ENCODE measurements around the gene CDSN. TPM values are rescaled to one million over a fixed set of nuclear protein-coding genes. Genes with fewer than 3 reads are reported as not detected.

The CDSN gene
- total and polyA plus RNA-seq, 7 experiments from 2014 or later, result not detected

DNA sequence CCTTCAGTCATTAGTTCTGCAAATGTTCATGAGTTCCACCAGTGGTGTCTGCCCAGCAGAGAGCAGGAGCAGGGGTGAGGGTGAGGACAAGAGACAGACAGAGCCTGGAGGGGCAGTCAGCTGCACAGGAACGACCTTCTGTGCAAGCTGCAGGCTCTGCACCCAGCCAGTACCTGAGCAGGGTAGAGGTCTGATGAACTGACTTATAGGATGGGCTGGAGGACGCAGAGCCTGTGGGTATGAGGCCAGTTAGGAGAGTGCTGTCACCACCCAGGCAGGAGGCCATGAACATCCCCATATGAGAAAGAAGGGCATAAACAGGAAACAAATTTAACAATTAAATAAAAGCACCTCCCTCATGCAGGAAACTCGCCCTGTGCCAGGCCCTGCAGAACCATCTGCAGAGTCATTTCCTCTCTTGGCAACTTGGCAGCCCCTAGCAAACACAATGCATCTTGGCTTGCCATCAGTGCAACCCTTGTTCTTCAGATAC is 25.8 kb downstream of the CDSN start:
- CTCF ChIA-PET, result interaction anchor here (0.6 to 3.5 kb wide), 11 partner anchors 8 to 412 kb away, joined by 3 to 21 read pairs (median 3); partner anchors contain the start of genes PSORS1C1 and VARS2
- Mint-ChIP-seq H3K4me3 (peak overlapping the region; percentile 58 to 91 (median 76)), H3K27ac (peak overlapping the region; percentile 75 to 99 (median 96)), H3K9me3 (peaks cover 0 to 2% (median 0%) of the 10 kb centered on the region in 11 donors), H3K36me3 (peaks cover 0 to 1% (median 0%) of the 10 kb centered on the region in 5 donors), H3K4me1 (peaks cover 16 to 54% (median 42%) of the 10 kb centered on the region in 7 donors), H3K27me3 (peaks cover 0 to 12% (median 0%) of the 10 kb centered on the region in 5 donors)
- Histone ChIP-seq H3K9me3 (ENCODE audit: control insufficient read depth in 2 of 3, low read length in 3 of 3) (no peaks in the 10 kb centered on the region), H3K36me3 (ENCODE audit: control insufficient read depth in 2 of 3, insufficient read depth in 3 of 3, low read length in 3 of 3) (no peaks in the 10 kb centered on the region), H3K4me3 (ENCODE audit: low read length) (peak overlapping the region; percentile 20), H3K27me3 (ENCODE audit: control insufficient read depth in 2 of 2, insufficient read depth in 2 of 2, low read length in 2 of 2) (no peaks in the 10 kb centered on the region), H3K27ac (ENCODE audit: low read depth, low read length) (peak overlapping the region; percentile 39), H3K4me1 (ENCODE audit: control insufficient read depth in 2 of 2, insufficient read depth in 2 of 2, low read length in 2 of 2) (peaks cover 28 to 39% of the 10 kb centered on the region in 2 donors)
- intact Hi-C loops (cut with micrococcal nuclease), result loop anchor here in 1 of 2 donors (1.0 kb wide), 2 partner anchors 21 to 34 kb away; no protein-coding TSS in a partner anchor
- POLR2A ChIA-PET, result interaction anchor here (0.6 to 2.5 kb wide), 8 partner anchors 15 to 562 kb away, joined by 3 to 11 read pairs (median 6); partner anchors contain the start of genes DDR1, PSORS1C1 and VARS2
- ATAC-seq (peak; percentile 78), DNase-seq (peak in 7 of 9 donors; percentile 13 to 75 (median 65))

DNA sequence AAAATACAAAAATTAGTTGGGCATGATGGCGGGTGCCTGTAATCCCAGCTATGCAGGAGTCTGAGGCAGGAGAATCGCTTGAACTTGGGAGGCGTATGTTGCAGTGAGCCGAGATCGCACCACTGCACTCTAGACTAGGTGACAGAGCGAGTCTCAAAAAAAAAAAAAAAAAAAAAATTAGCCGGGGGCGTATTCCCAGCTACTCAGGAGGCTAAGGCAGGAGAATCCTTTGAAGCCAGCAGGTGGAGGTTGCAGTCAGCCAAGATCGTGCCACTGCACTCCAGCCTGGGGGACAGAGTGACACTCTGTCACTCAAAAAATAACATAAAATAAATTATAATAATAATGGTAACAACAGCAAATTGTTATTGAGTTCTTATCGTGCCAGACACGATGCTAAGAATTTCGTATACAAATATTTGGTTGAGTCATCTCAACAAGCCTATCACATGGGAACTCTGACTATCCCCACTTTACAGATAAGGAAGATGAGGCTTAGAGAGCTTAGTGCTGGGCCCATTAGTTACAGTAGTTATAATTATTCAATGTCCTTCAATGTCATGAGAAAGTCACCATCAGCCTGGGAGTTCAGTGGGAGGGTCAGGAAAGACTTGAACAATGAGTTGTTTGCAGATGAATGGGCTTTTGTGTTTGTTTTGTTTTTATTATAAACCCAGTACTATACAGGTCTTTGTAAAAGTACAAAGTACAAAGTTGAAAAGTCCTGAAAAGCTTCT is 27.3 kb downstream of the CDSN start:
- peak overlapping the region in 7 of 9 donors; percentile 33 to 98 (median 62) for H3K27ac Mint-ChIP-seq
- H3K4me1 ChIP-seq (ENCODE audit: control insufficient read depth in 2 of 2, insufficient read depth in 2 of 2, low read length in 2 of 2), result peaks cover 28 to 39% of the 10 kb centered on the region in 2 donors
- POLR2A ChIA-PET, result interaction anchor here (0.9 to 2.5 kb wide), 10 partner anchors 9 to 560 kb away, joined by 3 to 11 read pairs (median 6); partner anchors contain the start of genes DDR1, PSORS1C1 and VARS2

DNA sequence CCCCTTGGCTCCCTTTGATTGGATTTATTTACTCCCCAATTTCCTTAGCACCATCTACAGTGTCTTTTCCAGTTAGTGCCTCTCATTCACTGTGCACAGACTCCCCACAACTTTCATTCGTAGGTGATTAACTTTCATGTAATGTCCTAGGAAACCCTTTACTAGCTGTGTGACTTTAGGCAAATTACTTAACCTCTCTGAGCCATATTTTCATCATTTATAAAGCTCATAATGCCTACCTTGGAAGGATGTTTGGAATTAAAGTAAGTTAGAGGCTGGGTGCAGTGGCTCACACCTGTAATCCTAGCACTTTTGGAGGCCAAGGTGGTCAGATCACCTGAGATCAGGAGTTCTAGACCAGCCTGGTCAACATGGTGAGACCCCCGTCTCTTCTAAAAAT is 28.0 kb downstream of the CDSN start:
- peaks cover 0 to 2% (median 0%) of the 10 kb centered on the region in 11 donors for H3K9me3 Mint-ChIP-seq
- peaks cover 0 to 6% (median 0%) of the 10 kb centered on the region in 5 donors for H3K27me3 Mint-ChIP-seq
- Histone ChIP-seq H3K9me3 (ENCODE audit: control insufficient read depth in 2 of 3, low read length in 3 of 3) (no peaks in the 10 kb centered on the region), H3K27me3 (ENCODE audit: control insufficient read depth in 2 of 2, insufficient read depth in 2 of 2, low read length in 2 of 2) (no peaks in the 10 kb centered on the region), H3K36me3 (ENCODE audit: control insufficient read depth in 2 of 3, insufficient read depth in 3 of 3, low read length in 3 of 3) (no peaks in the 10 kb centered on the region), H3K4me1 (ENCODE audit: control insufficient read depth in 2 of 2, insufficient read depth in 2 of 2, low read length in 2 of 2) (peaks cover 28 to 39% of the 10 kb centered on the region in 2 donors), H3K4me3 (ENCODE audit: low read length) (no peak overlapping the region), H3K27ac (ENCODE audit: low read depth, low read length) (no peak overlapping the region)
- H3K4me1 Mint-ChIP-seq, result peaks cover 18 to 50% (median 39%) of the 10 kb centered on the region in 7 donors
- no peak for ATAC-seq
- H3K27ac Mint-ChIP-seq, result peak overlapping the region in 2 of 9 donors; percentile 27 to 56
- intact Hi-C loops (cut with micrococcal nuclease), result no loop called here
- CTCF ChIA-PET, result interaction anchor here (0.6 to 2.5 kb wide), 5 partner anchors 9 to 362 kb away, joined by 3 to 14 read pairs (median 4); partner anchors contain the start of gene PSORS1C1
- H3K4me3 Mint-ChIP-seq, result no peak overlapping the region
- peaks cover 0 to 1% (median 0%) of the 10 kb centered on the region in 5 donors for H3K36me3 Mint-ChIP-seq
- POLR2A ChIA-PET, result interaction anchor here (0.8 to 1.8 kb wide), 3 partner anchors 13 to 269 kb away, joined by 3 to 6 read pairs (median 4); partner anchors contain the start of gene PSORS1C1
- no peak for DNase-seq

More for the DNA sequence above, 27.3 kb downstream of the CDSN start:
- H3K4me3 Mint-ChIP-seq, result peak overlapping the region in 1 of 10 donors; percentile 43
- no peak overlapping the region for H3K4me3 ChIP-seq (ENCODE audit: low read length)
- no peak overlapping the region for H3K27ac ChIP-seq (ENCODE audit: low read depth, low read length)
- peaks cover 0 to 1% (median 0%) of the 10 kb centered on the region in 5 donors for H3K36me3 Mint-ChIP-seq
- peaks cover 0 to 4% (median 0%) of the 10 kb centered on the region in 5 donors for H3K27me3 Mint-ChIP-seq
- no peaks in the 10 kb centered on the region for H3K9me3 ChIP-seq (ENCODE audit: control insufficient read depth in 2 of 3, low read length in 3 of 3)
- intact Hi-C loops (cut with micrococcal nuclease), result no loop called here
- CTCF ChIA-PET, result interaction anchor here (0.6 to 3.5 kb wide), 13 partner anchors 9 to 1231 kb away, joined by 3 to 21 read pairs (median 3); partner anchors contain the start of genes PSORS1C1 and VARS2
- DNase-seq (no peak), ATAC-seq (no peak)
- H3K27me3 ChIP-seq (ENCODE audit: control insufficient read depth in 2 of 2, insufficient read depth in 2 of 2, low read length in 2 of 2), result no peaks in the 10 kb centered on the region
- peaks cover 0 to 2% (median 0%) of the 10 kb centered on the region in 11 donors for H3K9me3 Mint-ChIP-seq
- peaks cover 16 to 51% (median 39%) of the 10 kb centered on the region in 7 donors for H3K4me1 Mint-ChIP-seq
- no peaks in the 10 kb centered on the region for H3K36me3 ChIP-seq (ENCODE audit: control insufficient read depth in 2 of 3, insufficient read depth in 3 of 3, low read length in 3 of 3)

DNA sequence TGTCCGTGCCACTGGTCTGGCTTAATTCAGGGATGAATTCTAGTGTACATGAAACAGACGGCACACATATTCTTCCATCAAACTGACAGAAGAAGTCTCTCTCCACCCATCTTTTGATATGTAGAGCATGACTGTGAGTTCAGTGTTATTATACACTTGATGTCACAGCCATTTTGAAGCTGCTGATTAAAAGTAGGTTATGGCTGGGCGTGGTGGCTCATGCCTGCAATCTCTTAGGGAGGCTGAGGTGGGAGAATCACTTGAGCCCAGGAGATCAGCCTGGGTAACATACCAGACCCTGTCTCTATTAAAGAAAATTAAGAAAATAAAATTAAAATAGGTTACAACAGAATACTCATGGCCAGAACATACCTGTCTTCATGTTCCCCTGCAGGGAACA is 28.6 kb downstream of the CDSN start:
- H3K27me3 Mint-ChIP-seq, result peaks cover 0 to 9% (median 0%) of the 10 kb centered on the region in 5 donors
- Histone ChIP-seq H3K27ac (ENCODE audit: low read depth, low read length) (no peak overlapping the region), H3K27me3 (ENCODE audit: control insufficient read depth in 2 of 2, insufficient read depth in 2 of 2, low read length in 2 of 2) (no peaks in the 10 kb centered on the region), H3K4me1 (ENCODE audit: control insufficient read depth in 2 of 2, insufficient read depth in 2 of 2, low read length in 2 of 2) (peaks cover 24 to 33% of the 10 kb centered on the region in 2 donors), H3K4me3 (ENCODE audit: low read length) (no peak overlapping the region), H3K9me3 (ENCODE audit: control insufficient read depth in 2 of 3, low read length in 3 of 3) (no peaks in the 10 kb centered on the region), H3K36me3 (ENCODE audit: control insufficient read depth in 2 of 3, insufficient read depth in 3 of 3, low read length in 3 of 3) (no peaks in the 10 kb centered on the region)
- H3K36me3 Mint-ChIP-seq, result peaks cover 0 to 1% (median 0%) of the 10 kb centered on the region in 5 donors
- POLR2A ChIA-PET, result interaction anchor here (0.8 to 1.8 kb wide), 3 partner anchors 12 to 269 kb away, joined by 3 to 6 read pairs (median 4); partner anchors contain the start of gene PSORS1C1
- intact Hi-C loops (cut with micrococcal nuclease), result no loop called here
- ATAC-seq (no peak), DNase-seq (no peak)
- H3K4me3 Mint-ChIP-seq, result no peak overlapping the region
- peaks cover 23 to 49% (median 37%) of the 10 kb centered on the region in 7 donors for H3K4me1 Mint-ChIP-seq
- peaks cover 0 to 2% (median 0%) of the 10 kb centered on the region in 11 donors for H3K9me3 Mint-ChIP-seq
- CTCF ChIA-PET, result interaction anchor here (0.9 to 2.5 kb wide), 5 partner anchors 12 to 641 kb away, joined by 3 to 14 read pairs (median 6); partner anchors contain the start of gene PSORS1C1
- peak overlapping the region in 2 of 9 donors; percentile 21 to 27 for H3K27ac Mint-ChIP-seq

DNA sequence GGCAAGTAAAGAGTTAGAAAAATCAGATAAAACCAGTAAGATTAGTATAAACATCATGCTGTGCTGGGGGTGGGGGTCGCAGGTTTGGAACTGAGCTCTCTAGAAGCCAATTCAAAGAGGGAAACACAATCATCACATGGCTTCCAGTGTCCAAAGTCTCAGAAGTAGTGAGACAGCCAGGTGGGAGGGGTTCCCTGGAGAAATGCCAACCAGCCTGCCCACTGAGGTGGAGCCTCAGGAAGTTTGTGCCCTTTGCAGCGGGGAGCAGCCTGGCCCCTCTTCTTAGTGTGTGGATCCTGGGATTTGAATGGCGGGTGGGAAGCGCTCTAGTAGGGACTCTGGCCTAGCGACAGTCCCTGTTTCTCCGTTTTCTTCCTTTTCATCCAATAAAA is 29.3 kb downstream of the CDSN start:
- peak overlapping the region in 3 of 9 donors; percentile 21 to 76 (median 47) for H3K27ac Mint-ChIP-seq
- H3K4me1 ChIP-seq (ENCODE audit: control insufficient read depth in 2 of 2, insufficient read depth in 2 of 2, low read length in 2 of 2), result peaks cover 22 to 28% of the 10 kb centered on the region in 2 donors
- H3K36me3 Mint-ChIP-seq, result peaks cover 0 to 1% (median 0%) of the 10 kb centered on the region in 5 donors

More for the DNA sequence above, 29.3 kb downstream of the CDSN start:
- POLR2A ChIA-PET, result interaction anchor here (0.9 kb wide), 1 partner anchor 262 kb away, joined by 3 read pairs; no protein-coding TSS in a partner anchor
- no peak overlapping the region for H3K4me3 Mint-ChIP-seq
- H3K9me3 Mint-ChIP-seq, result no peaks in the 10 kb centered on the region
- ATAC-seq (no peak), DNase-seq (no peak)
- peaks cover 0 to 9% (median 0%) of the 10 kb centered on the region in 5 donors for H3K27me3 Mint-ChIP-seq
- Histone ChIP-seq H3K9me3 (ENCODE audit: control insufficient read depth in 2 of 3, low read length in 3 of 3) (no peaks in the 10 kb centered on the region), H3K27ac (ENCODE audit: low read depth, low read length) (no peak overlapping the region), H3K27me3 (ENCODE audit: control insufficient read depth in 2 of 2, insufficient read depth in 2 of 2, low read length in 2 of 2) (no peaks in the 10 kb centered on the region), H3K36me3 (ENCODE audit: control insufficient read depth in 2 of 3, insufficient read depth in 3 of 3, low read length in 3 of 3) (no peaks in the 10 kb centered on the region), H3K4me3 (ENCODE audit: low read length) (no peak overlapping the region)
- CTCF ChIA-PET, result interaction anchor here (0.6 to 2.3 kb wide), 9 partner anchors 8 to 640 kb away, joined by 3 to 12 read pairs (median 4); no protein-coding TSS in a partner anchor
- intact Hi-C loops (cut with micrococcal nuclease), result no loop called here
- H3K4me1 Mint-ChIP-seq, result peaks cover 25 to 42% (median 34%) of the 10 kb centered on the region in 7 donors
